HG03095 (cell line): ENCODE data around the gene ATOSA.

ENCODE experiments used
- ATAC-seq: cut with Tn5 transposase; IDR thresholded peaks from one replicate; pipeline ENCODE4 v1.9.1; 2021; ENCODE audit warnings: moderate library complexity; ENCODE audit not compliant: unreplicated experiment

ATOSA gene

GRCh38 chr15:52679232-52680040 lies at the start of gene ATOSA:
Gene ATOSA (minus strand): TSS chr15:52679388. CDS start chr15:52678021, 1,367 bp downstream.
- peak; percentile 67 for ATAC-seq

GRCh38 chr15:52728899-52729298 lies 49.7 kb upstream of the ATOSA start:
- ATAC-seq = no peak

GRCh38 chr15:52727815-52728214 lies 48.6 kb upstream of the ATOSA start:
- ATAC-seq = no peak

- ATAC-seq = no peak
Observed at GRCh38 chr15:52726195-52726594, 47.0 kb upstream of the ATOSA start.

- ATAC-seq = no peak
Observed at GRCh38 chr15:52718551-52718950, 39.4 kb upstream of the ATOSA start.

- ATAC-seq = no peak
Observed at GRCh38 chr15:52717924-52718323, 38.7 kb upstream of the ATOSA start.

GRCh38 chr15:52717481-52717880 lies 38.3 kb upstream of the ATOSA start:
- ATAC-seq = no peak

- no peak for ATAC-seq
Observed at GRCh38 chr15:52716536-52716935, 37.3 kb upstream of the ATOSA start.

GRCh38 chr15:52715411-52715810 lies 36.2 kb upstream of the ATOSA start:
- ATAC-seq = no peak

GRCh38 chr15:52714968-52715367 lies 35.8 kb upstream of the ATOSA start:
- no peak for ATAC-seq

- ATAC-seq = no peak
Observed at GRCh38 chr15:52710708-52711389, 31.7 kb upstream of the ATOSA start.

- ATAC-seq = peak; percentile 48
Observed at GRCh38 chr15:52710050-52710707, 31.0 kb upstream of the ATOSA start.

GRCh38 chr15:52709187-52709981 lies 30.2 kb upstream of the ATOSA start:
- peak; percentile 73 for ATAC-seq

- ATAC-seq = no peak
Observed at GRCh38 chr15:52706091-52706490, 26.9 kb upstream of the ATOSA start.

GRCh38 chr15:52702390-52702789 lies 23.2 kb upstream of the ATOSA start:
- ATAC-seq = no peak

- ATAC-seq = no peak
Observed at GRCh38 chr15:52699457-52699856, 20.3 kb upstream of the ATOSA start.

- ATAC-seq = no peak
Observed at GRCh38 chr15:52698514-52698913, 19.3 kb upstream of the ATOSA start.

GRCh38 chr15:52697051-52697450 lies 17.9 kb upstream of the ATOSA start:
- ATAC-seq = no peak

- no peak for ATAC-seq
Observed at GRCh38 chr15:52695154-52695553, 16.0 kb upstream of the ATOSA start.

- no peak for ATAC-seq
Observed at GRCh38 chr15:52689562-52689961, 10.4 kb upstream of the ATOSA start.

- ATAC-seq = peak; percentile 39
Observed at GRCh38 chr15:52683580-52683979, 4.4 kb upstream of the ATOSA start.
